Breast epithelium (tissue), 4 donors: ENCODE results near the gene FDX2. TPM values are rescaled to one million over a fixed set of nuclear protein-coding genes. Genes with fewer than 3 reads are reported as not detected.
A peak's percentile ranks its signal among the peaks of the same experiment; 100 is the strongest.

Source experiments
- DNase-seq, 2 donors: peaks; one replicate each; pipeline ENCODE4 v3.0.0-alpha.2; 2019; ENCODE audit warnings: low spot score in 2 of 2
- H3K27ac ChIP-seq, 2 donors: fragments of 200-600 bp; sonication (generic) in 1 of 2; one replicate each; pipeline ENCODE4 v1.5.1; 2016 to 2019; ENCODE audit warnings: mild to moderate bottlenecking in 1 of 2
- H3K27me3 ChIP-seq, 2 donors: fragments of 200-600 bp; sonication (generic) in 1 of 2; one replicate each; pipeline versions ENCODE4 v1.5.1 to v1.6.0; 2017 to 2019; ENCODE audit warnings: control low read depth in 1 of 2, mild to moderate bottlenecking in 1 of 2
- H3K36me3 ChIP-seq: fragments of 200-600 bp; one replicate; pipeline ENCODE4 v1.5.1; 2019
- H3K4me1 ChIP-seq, 2 donors: fragments of 200-600 bp; sonication (generic); one replicate each; pipeline ENCODE4 v1.5.1; 2016 to 2019; ENCODE audit warnings: control low read depth in 1 of 2
- H3K4me3 ChIP-seq, 3 donors: fragments of 200-600 bp; sonication (generic); 1 replicate in 2 of 3; 2 replicates in 1 of 3; pipeline ENCODE4 v1.5.1; 2016 to 2019; ENCODE audit warnings: mild to moderate bottlenecking in 3 of 3, moderate library complexity in 2 of 3
- H3K9me3 ChIP-seq, 2 donors: fragments of 200-600 bp; sonication (generic) in 1 of 2; one replicate each; pipeline ENCODE4 v1.5.1; 2016 to 2019; ENCODE audit warnings: control low read depth in 1 of 2
- POLR2A ChIP-seq: fragments of 450-650 bp; IDR thresholded peaks from one replicate; pipeline ENCODE4 v1.6.1; 2016; ENCODE audit warnings: antibody characterized with exemption, mild to moderate bottlenecking, moderate library complexity
- POLR2AphosphoS5 ChIP-seq, 3 donors: sonication (generic); formaldehyde crosslinking; IDR thresholded peaks; one replicate each; pipeline ENCODE4 v1.6.1; 2017; ENCODE audit warnings: antibody characterized with exemption in 3 of 3
- intact Hi-C: fragments of 100-400 bp; cut with DNase I; formaldehyde crosslinking; loops from one replicate; pipeline ENCODE4 v1.15.1; 2023; ENCODE audit warnings: low total_unique reads
- total RNA-seq, 3 donors: library from RNA; depleted of rRNA; stranded (reverse); fragments of >200 nt; gene quantifications; one replicate each; pipeline ENCODE4 v1.1.0, GENCODE V29; 2016
- TF ChIP-seq, protein P1 (sequence below), 3 donors: fragments of 450-650 bp; IDR thresholded peaks; one replicate each; pipeline ENCODE4 v1.5.1; 2016 to 2017; ENCODE audit warnings: antibody characterized with exemption in 3 of 3, mild to moderate bottlenecking in 3 of 3, moderate library complexity in 3 of 3

The FDX2 gene
- total RNA-seq = 10 to 100 TPM; 14.7 to 19.9 (median 15.7) TPM

DNA sequence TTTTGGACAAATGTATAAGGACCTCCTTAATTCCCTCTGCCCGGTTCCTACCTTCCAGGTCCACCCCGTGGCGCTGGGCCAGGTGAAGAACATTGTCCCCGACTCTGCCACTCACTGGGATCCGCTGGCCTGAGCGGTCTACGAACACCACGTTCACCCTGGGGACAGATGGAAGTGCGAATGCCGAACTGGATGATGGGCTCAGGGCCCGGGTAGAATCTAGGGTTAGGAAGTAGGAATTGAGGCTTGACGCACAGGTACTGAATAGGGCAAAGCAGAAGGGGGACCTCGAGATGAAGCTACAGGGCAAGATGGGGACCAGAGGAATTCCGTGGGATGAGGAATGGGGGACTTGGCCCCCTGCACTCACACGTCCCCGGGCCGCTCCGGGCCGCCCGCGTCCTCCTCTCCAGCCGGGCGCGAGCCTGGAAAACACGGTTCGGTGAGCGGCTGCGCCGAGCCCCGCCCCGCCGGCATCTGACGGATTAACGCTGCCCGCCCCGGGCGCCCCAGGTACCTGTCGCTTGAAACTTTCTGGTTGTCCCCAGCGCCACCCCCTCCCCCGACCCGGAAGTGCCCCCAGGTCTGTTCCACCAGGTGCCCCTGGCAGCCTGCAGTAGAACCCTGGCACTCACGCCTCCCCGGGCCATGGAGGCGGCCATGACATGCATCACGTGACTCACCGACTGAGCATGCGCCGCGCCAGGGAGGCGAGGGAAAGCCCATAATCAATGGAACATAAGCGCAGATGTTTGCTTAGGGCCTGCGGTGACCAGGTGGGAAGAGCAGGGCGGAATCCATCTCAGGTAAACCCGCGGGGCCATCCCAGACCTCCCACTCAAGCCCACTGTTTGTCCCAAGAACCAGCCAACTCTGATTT lies at the start of gene FDX2:
FDX2 (minus strand) TSS at position 681 of the 880 bp plus-strand sequence; CDS start at position 662, 19 bp downstream.
- Histone ChIP-seq H3K4me3 (peak within 1 kb of the TSS; percentile 75 to 95 (median 86)), H3K27ac (peak within 1 kb of the TSS; percentile 54 to 72), H3K9me3 (no peaks in the 10 kb centered on the region), H3K27me3 (no peaks in the 10 kb centered on the region), H3K36me3 (peaks cover 1% of the 10 kb centered on the region), H3K4me1 (no peaks in the 10 kb centered on the region)
- no peak for TF ChIP-seq POLR2AphosphoS5 (IDR thresholded peaks at IDR 0.05)
- TF ChIP-seq POLR2A = no peak
- TF ChIP-seq, protein P1, sequence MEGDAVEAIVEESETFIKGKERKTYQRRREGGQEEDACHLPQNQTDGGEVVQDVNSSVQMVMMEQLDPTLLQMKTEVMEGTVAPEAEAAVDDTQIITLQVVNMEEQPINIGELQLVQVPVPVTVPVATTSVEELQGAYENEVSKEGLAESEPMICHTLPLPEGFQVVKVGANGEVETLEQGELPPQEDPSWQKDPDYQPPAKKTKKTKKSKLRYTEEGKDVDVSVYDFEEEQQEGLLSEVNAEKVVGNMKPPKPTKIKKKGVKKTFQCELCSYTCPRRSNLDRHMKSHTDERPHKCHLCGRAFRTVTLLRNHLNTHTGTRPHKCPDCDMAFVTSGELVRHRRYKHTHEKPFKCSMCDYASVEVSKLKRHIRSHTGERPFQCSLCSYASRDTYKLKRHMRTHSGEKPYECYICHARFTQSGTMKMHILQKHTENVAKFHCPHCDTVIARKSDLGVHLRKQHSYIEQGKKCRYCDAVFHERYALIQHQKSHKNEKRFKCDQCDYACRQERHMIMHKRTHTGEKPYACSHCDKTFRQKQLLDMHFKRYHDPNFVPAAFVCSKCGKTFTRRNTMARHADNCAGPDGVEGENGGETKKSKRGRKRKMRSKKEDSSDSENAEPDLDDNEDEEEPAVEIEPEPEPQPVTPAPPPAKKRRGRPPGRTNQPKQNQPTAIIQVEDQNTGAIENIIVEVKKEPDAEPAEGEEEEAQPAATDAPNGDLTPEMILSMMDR (IDR thresholded peaks at IDR 0.05) = no peak
- intact Hi-C loops = no loop called here
- peak; percentile 73 to 82 for DNase-seq

DNA sequence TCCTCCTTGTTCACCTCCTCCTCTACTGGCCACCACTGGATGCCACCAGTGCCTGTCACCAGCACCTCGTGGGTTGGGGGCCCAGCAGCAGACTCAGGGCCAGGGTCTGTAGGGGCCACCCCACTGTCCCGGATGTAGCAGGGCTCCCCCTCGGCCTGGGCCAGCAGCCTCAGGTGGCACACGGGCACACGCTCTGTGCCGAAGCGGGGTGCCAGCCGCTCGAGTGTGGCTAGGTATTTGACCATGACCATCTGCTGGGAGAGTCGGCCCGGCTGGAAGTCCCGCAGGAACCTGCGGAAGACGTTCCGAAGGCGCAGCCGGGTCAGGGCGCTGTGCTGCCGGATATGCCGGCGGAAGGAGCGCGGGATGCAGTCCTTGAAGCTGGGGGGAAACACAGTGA lies 49.7 kb upstream of the FDX2 start:
- Histone ChIP-seq H3K9me3 (no peaks in the 10 kb centered on the region), H3K27me3 (no peaks in the 10 kb centered on the region), H3K4me1 (no peaks in the 10 kb centered on the region), H3K27ac (no peak overlapping the region), H3K4me3 (no peak overlapping the region), H3K36me3 (peaks cover 6% of the 10 kb centered on the region)
- intact Hi-C loops = no loop called here
- DNase-seq = no peak
- TF ChIP-seq POLR2A = no peak
- TF ChIP-seq POLR2AphosphoS5 (IDR thresholded peaks at IDR 0.05) = no peak
- TF ChIP-seq, protein P1 (IDR thresholded peaks at IDR 0.05) = no peak

DNA sequence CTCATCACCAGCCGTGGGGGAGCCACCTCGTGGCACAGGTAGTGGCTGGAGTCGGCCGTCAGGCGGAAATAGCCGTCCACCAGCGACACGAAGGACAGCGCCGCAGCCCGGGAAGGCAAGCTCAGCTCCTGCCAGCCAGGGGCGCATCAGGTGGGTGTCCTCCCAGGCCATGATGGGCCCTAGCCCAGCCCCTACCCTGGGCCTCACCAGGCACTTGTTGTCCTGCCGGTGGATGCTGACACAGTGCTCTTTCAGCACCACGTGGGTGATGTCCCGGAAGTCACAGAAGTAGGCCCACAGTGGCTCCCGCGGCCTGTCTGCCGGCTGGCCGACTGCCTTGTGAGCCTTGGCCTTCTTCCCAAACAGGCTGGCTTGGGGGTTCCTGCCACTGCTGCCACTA lies 48.8 kb upstream of the FDX2 start:
- Histone ChIP-seq H3K27ac (no peak overlapping the region), H3K27me3 (no peaks in the 10 kb centered on the region), H3K4me3 (no peak overlapping the region), H3K9me3 (no peaks in the 10 kb centered on the region), H3K4me1 (no peaks in the 10 kb centered on the region), H3K36me3 (peaks cover 6% of the 10 kb centered on the region)
- TF ChIP-seq POLR2AphosphoS5 (IDR thresholded peaks at IDR 0.05) = no peak
- TF ChIP-seq POLR2A = no peak
- TF ChIP-seq, protein P1 (IDR thresholded peaks at IDR 0.05) = no peak
- DNase-seq = no peak
- intact Hi-C loops = no loop called here

DNA sequence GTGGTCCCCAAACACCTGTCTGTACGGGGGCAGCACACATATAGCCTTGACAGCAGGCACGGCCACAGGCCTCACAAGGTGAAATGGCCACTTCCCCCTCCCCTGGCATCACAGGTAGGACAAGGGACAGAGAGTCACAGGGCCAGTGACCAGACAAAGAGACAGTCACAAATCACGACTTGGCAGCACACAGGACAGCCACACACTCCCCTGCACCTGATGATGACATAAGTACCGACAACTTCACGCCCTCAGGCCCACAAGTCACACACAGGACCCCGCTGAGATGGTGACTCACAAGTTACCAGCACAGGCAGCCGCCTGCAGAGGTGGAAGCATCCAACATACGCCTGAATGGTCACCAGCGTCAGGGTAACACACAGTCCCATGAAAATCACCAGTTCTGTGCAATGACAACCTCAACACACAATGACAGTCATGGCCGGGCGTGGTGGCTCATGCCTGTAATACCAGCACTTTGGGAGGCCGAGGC lies 48.0 kb upstream of the FDX2 start:
- H3K27me3 ChIP-seq = no peaks in the 10 kb centered on the region
- H3K36me3 ChIP-seq = peaks cover 6% of the 10 kb centered on the region
- no peak overlapping the region for H3K27ac ChIP-seq
- intact Hi-C loops = no loop called here
- H3K4me1 ChIP-seq = no peaks in the 10 kb centered on the region
- no peak overlapping the region for H3K4me3 ChIP-seq
- DNase-seq = no peak
- TF ChIP-seq POLR2A (no peak), POLR2AphosphoS5 (IDR thresholded peaks at IDR 0.05) (no peak)
- TF ChIP-seq, protein P1 (IDR thresholded peaks at IDR 0.05) = no peak
- H3K9me3 ChIP-seq = no peaks in the 10 kb centered on the region

DNA sequence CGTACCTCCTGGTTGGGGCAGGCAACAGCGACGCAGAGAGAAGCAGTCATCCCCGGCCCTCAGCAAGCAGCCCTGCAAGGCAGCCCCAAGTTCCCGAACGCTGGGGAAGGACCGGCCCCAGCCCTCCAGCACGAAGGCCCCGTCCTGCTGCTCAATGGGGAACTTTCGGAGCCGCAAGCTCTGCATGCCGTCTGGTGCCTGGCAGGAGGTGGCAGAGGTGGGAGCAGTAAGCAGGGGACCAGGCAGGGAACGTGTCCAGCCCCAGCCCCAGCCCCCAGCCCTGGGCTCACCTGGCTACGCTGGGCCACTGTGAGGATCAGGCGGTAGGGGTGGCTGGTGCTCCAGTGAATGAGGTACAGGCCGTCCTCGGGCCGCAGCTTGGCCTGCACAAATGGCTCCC lies 46.4 kb upstream of the FDX2 start:
- no peak overlapping the region for H3K4me3 ChIP-seq
- peaks cover 6% of the 10 kb centered on the region for H3K36me3 ChIP-seq
- H3K27me3 ChIP-seq = no peaks in the 10 kb centered on the region
- H3K4me1 ChIP-seq = no peaks in the 10 kb centered on the region
- TF ChIP-seq POLR2A (no peak), POLR2AphosphoS5 (IDR thresholded peaks at IDR 0.05) (no peak)
- TF ChIP-seq, protein P1 (IDR thresholded peaks at IDR 0.05) = no peak
- no peaks in the 10 kb centered on the region for H3K9me3 ChIP-seq
- H3K27ac ChIP-seq = no peak overlapping the region
- intact Hi-C loops = no loop called here
- DNase-seq = no peak
